AG04449 (cell line): Measurements from ENCODE around the gene SLC16A2.

Source experiments
- CTCF ChIA-PET: fragments of 350-600 bp; formaldehyde crosslinking; extraction: SDS; loops from one replicate; lab custom pipeline; 2021; ENCODE audit warnings: antibody characterized with exemption; lab: Yijun Ruan, JAX
- POLR2A ChIA-PET: fragments of 400-600, 350-600 bp; formaldehyde crosslinking; extraction: SDS; loops from one replicate; lab custom pipeline; 2020; ENCODE audit warnings: antibody characterized with exemption, inconsistent platforms; lab: Yijun Ruan, JAX
- DNase-seq: peaks from one replicate; pipeline ENCODE4 v3.0.0-alpha.2; 2010; ENCODE audit warnings: low read depth, low spot score
- H3K4me3 ChIP-seq: 2 replicates; pipeline ENCODE4 v1.5.1; 2011; ENCODE audit warnings: low read depth, mild to moderate bottlenecking, control low read depth, low read length
- TF ChIP-seq, protein P1 (sequence below): IDR thresholded peaks from one replicate; pipeline ENCODE4 v1.5.1; 2011; ENCODE audit warnings: mild to moderate bottlenecking, moderate library complexity, low read length, control low read depth, inconsistent platforms; ENCODE audit not compliant: insufficient read depth; ENCODE audit errors: missing control alignments

Gene SLC16A2

DNA sequence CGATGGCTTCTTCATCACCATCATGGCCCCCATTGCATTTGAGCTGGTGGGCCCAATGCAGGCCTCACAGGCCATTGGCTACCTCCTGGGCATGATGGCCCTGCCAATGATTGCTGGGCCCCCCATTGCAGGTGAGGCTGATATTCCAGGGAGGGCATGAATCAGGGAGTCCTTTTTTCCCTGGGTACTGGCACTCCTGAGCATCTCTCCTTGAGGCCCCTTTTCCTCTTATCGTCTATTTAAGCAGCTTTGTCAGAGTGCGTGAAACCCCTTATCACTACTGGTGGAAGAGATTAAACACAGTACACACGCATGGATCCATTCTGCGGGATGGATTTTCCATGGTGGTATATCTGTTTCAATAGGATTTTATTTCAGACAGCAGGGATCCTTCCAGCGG lies 108.0 kb downstream of the SLC16A2 start:
- no peak for DNase-seq
- TF ChIP-seq, protein P1, sequence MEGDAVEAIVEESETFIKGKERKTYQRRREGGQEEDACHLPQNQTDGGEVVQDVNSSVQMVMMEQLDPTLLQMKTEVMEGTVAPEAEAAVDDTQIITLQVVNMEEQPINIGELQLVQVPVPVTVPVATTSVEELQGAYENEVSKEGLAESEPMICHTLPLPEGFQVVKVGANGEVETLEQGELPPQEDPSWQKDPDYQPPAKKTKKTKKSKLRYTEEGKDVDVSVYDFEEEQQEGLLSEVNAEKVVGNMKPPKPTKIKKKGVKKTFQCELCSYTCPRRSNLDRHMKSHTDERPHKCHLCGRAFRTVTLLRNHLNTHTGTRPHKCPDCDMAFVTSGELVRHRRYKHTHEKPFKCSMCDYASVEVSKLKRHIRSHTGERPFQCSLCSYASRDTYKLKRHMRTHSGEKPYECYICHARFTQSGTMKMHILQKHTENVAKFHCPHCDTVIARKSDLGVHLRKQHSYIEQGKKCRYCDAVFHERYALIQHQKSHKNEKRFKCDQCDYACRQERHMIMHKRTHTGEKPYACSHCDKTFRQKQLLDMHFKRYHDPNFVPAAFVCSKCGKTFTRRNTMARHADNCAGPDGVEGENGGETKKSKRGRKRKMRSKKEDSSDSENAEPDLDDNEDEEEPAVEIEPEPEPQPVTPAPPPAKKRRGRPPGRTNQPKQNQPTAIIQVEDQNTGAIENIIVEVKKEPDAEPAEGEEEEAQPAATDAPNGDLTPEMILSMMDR, result no peak
- CTCF ChIA-PET, result no interaction called here

DNA sequence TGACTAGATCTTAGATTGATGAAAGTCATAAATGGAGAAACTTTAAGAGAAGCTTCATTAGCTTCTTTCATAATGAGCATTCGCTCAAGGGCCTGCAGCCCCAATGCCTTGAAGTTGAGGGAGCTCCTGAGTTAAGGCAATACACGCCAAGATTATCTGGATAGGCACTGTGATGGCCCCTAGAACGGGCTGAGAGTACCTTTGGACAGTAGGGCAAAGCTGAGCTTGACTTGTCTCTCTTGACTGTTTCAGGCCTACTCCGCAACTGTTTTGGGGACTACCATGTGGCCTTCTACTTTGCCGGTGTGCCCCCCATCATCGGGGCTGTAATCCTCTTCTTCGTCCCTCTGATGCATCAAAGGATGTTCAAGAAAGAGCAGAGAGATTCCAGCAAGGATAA lies 109.8 kb downstream of the SLC16A2 start:
- H3K4me3 ChIP-seq, result no peak overlapping the region
- CTCF ChIA-PET, result interaction anchor here (1.5 kb wide), 2 partner anchors 10 to 147 kb away, joined by 5 read pairs; no protein-coding TSS in a partner anchor
- DNase-seq, result no peak
- TF ChIP-seq, protein P1, result no peak
- POLR2A ChIA-PET, result no interaction called here

More for the DNA sequence above, 108.0 kb downstream of the SLC16A2 start:
- POLR2A ChIA-PET, result no interaction called here
- no peak overlapping the region for H3K4me3 ChIP-seq

DNA sequence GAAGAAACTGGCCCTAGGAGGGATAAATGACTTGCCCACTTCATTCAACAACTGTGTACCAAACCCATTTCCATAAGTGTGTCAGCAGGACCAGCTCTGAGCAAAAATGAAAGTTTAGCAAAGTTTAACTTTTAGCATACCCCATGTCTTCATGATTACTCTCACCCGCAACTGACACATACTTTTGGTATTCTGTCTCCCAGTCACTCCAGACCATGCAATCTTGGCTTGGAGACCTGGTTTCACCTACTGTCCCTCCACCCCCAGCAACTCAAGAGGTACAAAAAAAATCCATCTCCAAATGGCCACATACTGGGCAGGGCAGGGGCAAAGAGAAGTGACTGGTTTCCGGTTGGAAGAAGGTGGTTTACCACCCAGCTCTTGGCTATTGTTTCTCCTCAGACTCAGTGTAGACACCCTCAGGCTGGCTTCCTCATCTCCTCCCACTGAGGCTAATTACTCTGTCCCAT lies 113.3 kb downstream of the SLC16A2 start:
- no peak overlapping the region for H3K4me3 ChIP-seq
- no peak for DNase-seq
- ChIA-PET CTCF (interaction anchor here (0.8 to 3.5 kb wide), 10 partner anchors 9 to 155 kb away, joined by 3 to 26 read pairs (median 4); no protein-coding TSS in a partner anchor), POLR2A (no interaction called here)
- TF ChIP-seq, protein P1, result no peak

DNA sequence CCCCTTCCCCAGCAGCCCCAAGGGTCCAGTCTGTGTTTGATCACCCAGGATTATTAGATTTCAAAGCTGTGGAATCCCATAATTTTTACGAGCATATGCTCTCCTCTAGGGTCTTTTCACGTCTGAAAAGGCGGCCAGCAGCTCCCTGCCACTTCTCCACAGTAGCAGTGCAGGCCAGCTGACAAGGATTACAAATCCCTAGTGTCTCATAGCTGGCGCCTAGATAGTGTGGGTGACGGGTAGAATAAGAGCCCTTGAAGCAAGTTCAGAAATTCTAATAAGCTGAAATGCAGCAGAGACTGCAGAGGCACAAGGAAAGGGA lies 113.8 kb downstream of the SLC16A2 start:
- DNase-seq, result no peak
- TF ChIP-seq, protein P1, result no peak
- H3K4me3 ChIP-seq, result no peak overlapping the region; the same call in 1 of the 2 replicates
- ChIA-PET CTCF (interaction anchor here (0.8 to 3.5 kb wide), 9 partner anchors 9 to 155 kb away, joined by 3 to 26 read pairs (median 4); no protein-coding TSS in a partner anchor), POLR2A (interaction anchor here (2.2 kb wide), 1 partner anchor 13 kb away, joined by 8 read pairs; no protein-coding TSS in a partner anchor)

DNA sequence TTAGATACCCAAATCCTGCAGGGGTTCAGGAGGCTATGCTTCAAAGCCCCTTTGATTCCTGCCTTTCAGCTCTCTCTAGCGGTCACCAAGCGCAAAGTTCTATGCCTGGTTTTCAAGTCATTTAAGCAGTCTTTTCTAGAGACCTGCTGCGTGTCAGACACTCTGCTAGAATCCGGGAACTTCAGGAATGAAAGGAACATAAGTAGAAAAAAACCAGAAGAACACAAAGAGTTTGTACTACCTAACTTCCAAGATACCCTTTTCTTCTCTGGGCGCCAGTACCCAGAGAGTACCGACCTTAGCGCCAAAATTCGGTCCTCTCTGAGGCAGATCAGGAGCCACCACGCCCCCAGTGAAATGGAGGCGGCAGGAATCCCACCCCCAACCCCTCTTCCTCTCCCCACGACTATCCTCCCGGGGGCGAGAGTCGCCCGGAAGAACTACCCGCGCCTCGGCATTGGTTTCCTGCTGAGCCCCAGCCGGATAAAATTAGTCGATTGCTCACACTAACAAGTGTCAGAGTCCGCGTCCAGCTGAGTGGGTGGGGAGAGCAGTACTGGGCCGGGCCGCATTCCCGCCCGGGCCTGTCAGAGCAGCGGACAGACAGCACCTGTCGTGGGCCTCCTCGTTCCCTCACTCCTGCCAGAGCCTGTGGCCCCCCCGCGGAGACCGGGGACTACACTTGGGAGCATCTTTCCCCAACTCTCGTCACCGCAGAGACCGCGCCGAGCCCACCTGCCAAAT lies 114.3 kb downstream of the SLC16A2 start:
- H3K4me3 ChIP-seq, result peak overlapping the region; percentile 49

More for the DNA sequence above, 114.3 kb downstream of the SLC16A2 start:
- TF ChIP-seq, protein P1, result peak; percentile 35
- ChIA-PET CTCF (interaction anchor here (0.8 to 3.5 kb wide), 9 partner anchors 8 to 156 kb away, joined by 3 to 26 read pairs (median 4); no protein-coding TSS in a partner anchor), POLR2A (interaction anchor here (1.2 to 2.2 kb wide), 2 partner anchors 9 to 13 kb away, joined by 3 to 8 read pairs; no protein-coding TSS in a partner anchor)
- DNase-seq, result no peak
